Natural killer cell (primary cell): ENCODE results near the gene MARCHF3. TPM values are rescaled to one million over a fixed set of nuclear protein-coding genes. Genes with fewer than 3 reads are reported as not detected.

Source experiments
- ATAC-seq, 3 donors: fragments of 150-1000 bp in 2 of 3; fragments of 200-7000 bp in 1 of 3; cut with Tn5 transposase; 1 replicate in 1 of 3; 2 replicates in 2 of 3; pipeline ENCODE4 v1.10.0; 2021; ENCODE audit warnings: mild to moderate bottlenecking in 2 of 3, moderate library complexity in 2 of 3
- DNase-seq, 2 donors: peaks; one replicate each; pipeline versions ENCODE4 v3.0.0 to v3.0.0-alpha.2; 2013 to 2021; ENCODE audit warnings: mixed read lengths in 1 of 2
- H3K27ac ChIP-seq: one replicate; pipeline ENCODE4 v1.5.1; 2013; ENCODE audit warnings: mild to moderate bottlenecking, low read length
- H3K27me3 ChIP-seq: one replicate; pipeline ENCODE4 v1.6.1; 2013; ENCODE audit warnings: low read length; ENCODE audit not compliant: control insufficient read depth, insufficient read depth
- H3K36me3 ChIP-seq: one replicate; pipeline ENCODE4 v1.6.1; 2013; ENCODE audit warnings: low read length; ENCODE audit not compliant: control insufficient read depth, insufficient read depth
- H3K4me1 ChIP-seq: one replicate; pipeline ENCODE4 v1.6.1; 2013; ENCODE audit warnings: low read length; ENCODE audit not compliant: control insufficient read depth, insufficient read depth
- H3K4me3 ChIP-seq: one replicate; pipeline ENCODE4 v1.5.1; 2013; ENCODE audit warnings: low read length
- H3K9me3 ChIP-seq: one replicate; pipeline ENCODE4 v1.6.1; 2013; ENCODE audit warnings: low read length; ENCODE audit not compliant: control insufficient read depth, insufficient read depth
- H3K27ac Mint-ChIP-seq, 2 donors: one replicate each; pipeline ENCODE4 v1.8.0; 2022; ENCODE audit warnings: mild to moderate bottlenecking in 2 of 2, mixed read lengths in 2 of 2, moderate library complexity in 1 of 2
- H3K27me3 Mint-ChIP-seq, 2 donors: one replicate each; pipeline ENCODE4 v1.8.0; 2022; ENCODE audit warnings: low read depth in 2 of 2, mixed read lengths in 2 of 2
- H3K36me3 Mint-ChIP-seq: one replicate; pipeline ENCODE4 v1.8.0; 2022; ENCODE audit warnings: mixed read lengths
- H3K4me1 Mint-ChIP-seq, 2 donors: one replicate each; pipeline ENCODE4 v1.8.0; 2022; ENCODE audit warnings: mixed read lengths in 2 of 2
- H3K4me3 Mint-ChIP-seq: one replicate; pipeline ENCODE4 v1.8.0; 2022; ENCODE audit warnings: mild to moderate bottlenecking, moderate library complexity, mixed read lengths
- H3K9me3 Mint-ChIP-seq, 2 donors: one replicate each; pipeline ENCODE4 v1.8.0; 2022; ENCODE audit warnings: mixed read lengths in 2 of 2
- WGBS: methylation state at CpG from one replicate; pipeline ENCODE4 v1.1.7; 2013; ENCODE audit warnings: missing lambda C conversion rate; ENCODE audit not compliant: insufficient coverage; 5-methylcytosine and 5-hydroxymethylcytosine counted together
- intact Hi-C: fragments of 100-400 bp; cut with micrococcal nuclease; formaldehyde crosslinking; loops from one replicate; pipeline ENCODE4 v1.14.2; 2022
- total RNA-seq, 4 donors: library from RNA; stranded (reverse); fragments of 120-200 nt in 1 of 4; gene quantifications; one replicate each; pipeline versions ENCODE4 v1.2.3 to v1.2.4, GENCODE V29; 2013 to 2022
- TF ChIP-seq, protein P1 (sequence below): fragments of 200-600 bp; IDR thresholded peaks from one replicate; pipeline ENCODE4 v1.8.0; 2022; ENCODE audit warnings: antibody characterized with exemption

The MARCHF3 gene
- total RNA-seq, 3 donors from 2014 or later (not counting 1 experiment from before 2014, with no cell fraction given), result 6.8 to 11.2 (median 8.9) TPM

DNA sequence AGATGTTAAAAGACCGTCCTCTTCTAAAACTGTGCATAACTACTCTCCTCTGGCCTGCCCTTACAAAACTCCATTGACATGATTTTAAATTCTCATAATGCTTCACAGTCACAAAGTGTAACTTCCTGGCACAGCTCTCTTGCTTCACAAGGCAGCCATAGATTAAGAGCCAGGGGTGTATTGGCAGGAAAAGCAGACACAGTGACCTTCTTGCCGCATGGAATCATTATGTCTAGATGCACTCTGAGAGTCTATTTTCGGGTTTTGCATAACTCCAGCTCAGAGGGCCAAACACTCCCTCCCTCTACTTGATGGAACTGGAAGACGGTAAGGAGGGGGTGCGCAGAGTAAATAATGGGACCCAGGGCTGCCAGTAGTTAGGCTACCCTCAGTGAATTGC lies 110.1 kb downstream of the MARCHF3 start:
- Mint-ChIP-seq H3K4me1 (peaks cover 16 to 21% of the 10 kb centered on the region in 2 donors), H3K4me3 (no peak overlapping the region), H3K9me3 (no peaks in the 10 kb centered on the region), H3K27ac (peak overlapping the region in 1 of 2 donors; percentile 35), H3K36me3 (no peaks in the 10 kb centered on the region), H3K27me3 (no peaks in the 10 kb centered on the region)
- Histone ChIP-seq H3K4me1 (peaks cover 4% of the 10 kb centered on the region), H3K36me3 (no peaks in the 10 kb centered on the region), H3K9me3 (no peaks in the 10 kb centered on the region), H3K27me3 (no peaks in the 10 kb centered on the region), H3K27ac (no peak overlapping the region), H3K4me3 (no peak overlapping the region)
- DNase-seq, result no peak
- 100% methylated on average over 5 of the region's 5 CpGs for WGBS
- intact Hi-C loops, result no loop called here
- TF ChIP-seq, protein P1, sequence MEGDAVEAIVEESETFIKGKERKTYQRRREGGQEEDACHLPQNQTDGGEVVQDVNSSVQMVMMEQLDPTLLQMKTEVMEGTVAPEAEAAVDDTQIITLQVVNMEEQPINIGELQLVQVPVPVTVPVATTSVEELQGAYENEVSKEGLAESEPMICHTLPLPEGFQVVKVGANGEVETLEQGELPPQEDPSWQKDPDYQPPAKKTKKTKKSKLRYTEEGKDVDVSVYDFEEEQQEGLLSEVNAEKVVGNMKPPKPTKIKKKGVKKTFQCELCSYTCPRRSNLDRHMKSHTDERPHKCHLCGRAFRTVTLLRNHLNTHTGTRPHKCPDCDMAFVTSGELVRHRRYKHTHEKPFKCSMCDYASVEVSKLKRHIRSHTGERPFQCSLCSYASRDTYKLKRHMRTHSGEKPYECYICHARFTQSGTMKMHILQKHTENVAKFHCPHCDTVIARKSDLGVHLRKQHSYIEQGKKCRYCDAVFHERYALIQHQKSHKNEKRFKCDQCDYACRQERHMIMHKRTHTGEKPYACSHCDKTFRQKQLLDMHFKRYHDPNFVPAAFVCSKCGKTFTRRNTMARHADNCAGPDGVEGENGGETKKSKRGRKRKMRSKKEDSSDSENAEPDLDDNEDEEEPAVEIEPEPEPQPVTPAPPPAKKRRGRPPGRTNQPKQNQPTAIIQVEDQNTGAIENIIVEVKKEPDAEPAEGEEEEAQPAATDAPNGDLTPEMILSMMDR, result no peak
- no peak for ATAC-seq

DNA sequence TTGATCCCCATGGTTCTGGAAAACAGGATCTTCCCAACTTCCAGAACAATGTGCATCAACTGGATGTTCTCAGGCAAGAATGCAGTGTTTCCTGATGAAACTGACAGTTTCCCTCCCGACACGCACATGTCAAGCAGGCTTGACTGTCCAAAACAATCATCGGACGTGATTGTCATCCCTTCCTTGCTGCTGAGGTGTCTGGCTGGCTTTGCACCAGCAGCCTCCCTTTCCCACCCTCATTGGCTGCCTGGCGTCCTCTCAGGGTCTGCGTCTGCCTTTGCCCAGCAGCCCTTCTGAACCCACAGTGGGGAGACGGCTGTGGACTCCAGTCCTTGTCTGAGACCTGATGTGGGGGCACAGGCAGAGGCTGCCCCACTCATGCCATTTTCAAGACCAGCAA lies 110.8 kb downstream of the MARCHF3 start:
- H3K27ac ChIP-seq, result no peak overlapping the region
- H3K4me3 ChIP-seq, result no peak overlapping the region
- TF ChIP-seq, protein P1, result no peak
- DNase-seq (no peak), ATAC-seq (no peak)
- intact Hi-C loops, result no loop called here
- no peaks in the 10 kb centered on the region for H3K27me3 Mint-ChIP-seq
- H3K27me3 ChIP-seq, result no peaks in the 10 kb centered on the region
- H3K9me3 ChIP-seq, result no peaks in the 10 kb centered on the region
- no peaks in the 10 kb centered on the region for H3K36me3 ChIP-seq
- H3K27ac Mint-ChIP-seq, result no peak overlapping the region
- WGBS, result 94% methylated on average over 7 of the region's 7 CpGs
- peaks cover 4% of the 10 kb centered on the region for H3K4me1 ChIP-seq
- H3K36me3 Mint-ChIP-seq, result no peaks in the 10 kb centered on the region
- H3K4me3 Mint-ChIP-seq, result no peak overlapping the region
- H3K4me1 Mint-ChIP-seq, result peaks cover 16 to 21% of the 10 kb centered on the region in 2 donors
- H3K9me3 Mint-ChIP-seq, result no peaks in the 10 kb centered on the region

- intact Hi-C loops, result no loop called here
- no peaks in the 10 kb centered on the region for H3K9me3 ChIP-seq
- H3K27ac ChIP-seq, result no peak overlapping the region
- Mint-ChIP-seq H3K36me3 (no peaks in the 10 kb centered on the region), H3K9me3 (no peaks in the 10 kb centered on the region), H3K4me1 (peaks cover 16 to 21% of the 10 kb centered on the region in 2 donors), H3K4me3 (no peak overlapping the region), H3K27me3 (no peaks in the 10 kb centered on the region), H3K27ac (no peak overlapping the region)
- ATAC-seq, result no peak
- peaks cover 4% of the 10 kb centered on the region for H3K4me1 ChIP-seq
- no peaks in the 10 kb centered on the region for H3K27me3 ChIP-seq
- H3K4me3 ChIP-seq, result no peak overlapping the region
- H3K36me3 ChIP-seq, result no peaks in the 10 kb centered on the region
- TF ChIP-seq, protein P1, result no peak
- DNase-seq, result no peak
- 94% methylated on average over 2 of the region's 3 CpGs for WGBS
These were observed 111.8 kb downstream of the MARCHF3 start for GRCh38 chr5:126918615-126918957.

GRCh38 chr5:126917918-126918614 lies 112.3 kb downstream of the MARCHF3 start:
- no peak overlapping the region for H3K4me3 ChIP-seq
- no peak for ATAC-seq
- intact Hi-C loops, result no loop called here
- no peaks in the 10 kb centered on the region for H3K27me3 Mint-ChIP-seq
- H3K4me1 Mint-ChIP-seq, result peaks cover 16 to 21% of the 10 kb centered on the region in 2 donors
- no peak overlapping the region for H3K27ac ChIP-seq
- peak in 1 of 2 donors; percentile 6 for DNase-seq
- no peaks in the 10 kb centered on the region for H3K36me3 Mint-ChIP-seq
- no peaks in the 10 kb centered on the region for H3K9me3 Mint-ChIP-seq
- no peaks in the 10 kb centered on the region for H3K36me3 ChIP-seq
- no peaks in the 10 kb centered on the region for H3K27me3 ChIP-seq
- H3K4me3 Mint-ChIP-seq, result no peak overlapping the region
- TF ChIP-seq, protein P1, result no peak
- WGBS, result 86% methylated on average over 9 of the region's 9 CpGs
- no peaks in the 10 kb centered on the region for H3K9me3 ChIP-seq
- H3K27ac Mint-ChIP-seq, result no peak overlapping the region
- H3K4me1 ChIP-seq, result peaks cover 4% of the 10 kb centered on the region
